ENCODE data around the gene URB1.

DNA sequence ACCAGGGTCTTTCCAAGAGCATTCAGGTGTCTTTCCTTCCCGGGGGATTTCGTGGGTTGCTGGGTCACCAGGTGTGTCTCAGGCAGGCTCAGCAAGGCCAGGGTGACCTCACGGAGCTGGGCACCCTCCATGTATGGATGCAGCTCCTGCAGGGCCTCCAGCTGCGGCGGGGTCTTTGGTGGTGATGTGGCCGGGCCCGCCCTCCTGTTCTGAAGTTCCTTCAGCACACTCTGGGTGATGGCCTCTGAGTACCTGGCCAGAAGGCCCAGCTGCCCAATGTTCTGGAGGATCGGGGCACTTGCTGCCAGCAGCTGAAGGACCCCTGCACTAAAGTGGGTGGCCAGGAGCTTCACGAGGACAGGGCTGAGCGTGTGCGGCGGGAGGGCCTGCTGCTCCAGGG is 45.5 kb downstream of the URB1 start:
- TF ChIP-seq, protein P1, sequence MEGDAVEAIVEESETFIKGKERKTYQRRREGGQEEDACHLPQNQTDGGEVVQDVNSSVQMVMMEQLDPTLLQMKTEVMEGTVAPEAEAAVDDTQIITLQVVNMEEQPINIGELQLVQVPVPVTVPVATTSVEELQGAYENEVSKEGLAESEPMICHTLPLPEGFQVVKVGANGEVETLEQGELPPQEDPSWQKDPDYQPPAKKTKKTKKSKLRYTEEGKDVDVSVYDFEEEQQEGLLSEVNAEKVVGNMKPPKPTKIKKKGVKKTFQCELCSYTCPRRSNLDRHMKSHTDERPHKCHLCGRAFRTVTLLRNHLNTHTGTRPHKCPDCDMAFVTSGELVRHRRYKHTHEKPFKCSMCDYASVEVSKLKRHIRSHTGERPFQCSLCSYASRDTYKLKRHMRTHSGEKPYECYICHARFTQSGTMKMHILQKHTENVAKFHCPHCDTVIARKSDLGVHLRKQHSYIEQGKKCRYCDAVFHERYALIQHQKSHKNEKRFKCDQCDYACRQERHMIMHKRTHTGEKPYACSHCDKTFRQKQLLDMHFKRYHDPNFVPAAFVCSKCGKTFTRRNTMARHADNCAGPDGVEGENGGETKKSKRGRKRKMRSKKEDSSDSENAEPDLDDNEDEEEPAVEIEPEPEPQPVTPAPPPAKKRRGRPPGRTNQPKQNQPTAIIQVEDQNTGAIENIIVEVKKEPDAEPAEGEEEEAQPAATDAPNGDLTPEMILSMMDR (IDR thresholded peaks at IDR 0.05; ENCODE audit: extremely low read depth in 1 of 2, insufficient read depth in 1 of 2, low read depth in 1 of 2, low read length in 2 of 2), result no peak
- TF ChIP-seq JUN (IDR thresholded peaks at IDR 0.05; ENCODE audit: borderline replicate concordance, insufficient read depth, insufficient read length, low read depth), result no peak
- TF ChIP-seq MYC (IDR thresholded peaks at IDR 0.05; ENCODE audit: low read depth, low read length), result no peak
- TF ChIP-seq POLR2A (IDR thresholded peaks at IDR 0.05; ENCODE audit: low read depth, low read length), result no peak
- no peak for TF ChIP-seq POLR2AphosphoS5 (IDR thresholded peaks at IDR 0.05; ENCODE audit: insufficient read depth, low read depth, low read length)
- TF ChIP-seq, protein P2, sequence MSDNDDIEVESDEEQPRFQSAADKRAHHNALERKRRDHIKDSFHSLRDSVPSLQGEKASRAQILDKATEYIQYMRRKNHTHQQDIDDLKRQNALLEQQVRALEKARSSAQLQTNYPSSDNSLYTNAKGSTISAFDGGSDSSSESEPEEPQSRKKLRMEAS (IDR thresholded peaks at IDR 0.05; ENCODE audit: insufficient read depth, insufficient read length), result no peak

Measured in endothelial cell of umbilical vein (primary cell).